HG03469 (cell line): ENCODE data around the gene PCSK6.
"Not testable (repeated sequence)": the region's sequence is repeated elsewhere in the genome, so short reads cannot be mapped to it uniquely, and the experiment has no call there.

ENCODE experiments used
- ATAC-seq: cut with Tn5 transposase; IDR thresholded peaks from one replicate; pipeline ENCODE4 v1.9.1; 2021; ENCODE audit warnings: mild to moderate bottlenecking, moderate library complexity, moderate number of reproducible peaks; ENCODE audit not compliant: unreplicated experiment

PCSK6 gene

DNA sequence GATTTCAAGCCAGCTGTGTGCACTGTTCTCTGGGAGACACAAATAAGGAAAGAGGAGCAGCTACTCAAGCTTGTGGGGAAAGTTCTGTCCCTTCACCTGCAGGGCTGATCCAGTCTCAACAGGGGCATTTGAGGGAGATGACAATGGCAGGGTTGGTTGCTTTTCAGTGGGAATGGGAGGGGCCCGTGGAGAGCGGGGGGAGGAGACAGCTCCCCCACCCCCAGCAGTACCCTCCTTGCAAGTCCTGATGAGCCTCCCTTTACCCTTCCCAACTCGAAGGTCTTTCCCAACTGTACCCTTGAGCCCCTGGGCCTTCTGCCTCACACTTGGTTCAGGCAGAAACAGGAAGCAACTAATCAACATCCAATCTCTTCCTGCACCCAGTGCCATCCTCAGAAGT lies 122.7 kb downstream of the PCSK6 start:
- no peak for ATAC-seq

DNA sequence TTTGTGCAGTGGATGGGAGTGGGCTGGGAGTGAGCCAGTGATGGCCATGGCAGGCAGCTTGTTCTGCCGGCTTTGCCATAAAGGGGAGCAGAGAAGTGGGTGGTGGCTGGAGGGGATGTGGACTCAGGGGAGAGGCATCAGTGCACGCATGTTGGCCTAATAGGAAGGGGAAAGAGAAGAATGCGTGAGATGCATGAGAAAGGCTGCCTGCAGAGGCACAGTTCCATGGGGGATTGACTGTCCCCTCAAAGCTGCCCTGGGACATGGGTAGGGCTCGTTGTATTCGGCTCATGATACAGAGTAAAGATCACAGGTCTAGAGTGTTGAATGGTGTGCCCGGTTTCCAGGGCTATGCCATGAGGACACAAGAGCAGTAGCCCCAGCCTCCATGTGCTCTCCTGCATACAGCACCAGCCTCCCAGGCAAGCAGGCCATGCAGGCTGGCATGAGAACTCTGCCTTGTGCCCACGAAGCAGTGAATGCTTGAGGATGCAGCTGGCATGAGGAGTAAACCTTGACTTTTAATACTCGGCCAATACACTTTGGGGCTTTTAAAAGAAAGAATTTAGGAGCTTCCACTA lies 126.4 kb downstream of the PCSK6 start:
- no peak for ATAC-seq

DNA sequence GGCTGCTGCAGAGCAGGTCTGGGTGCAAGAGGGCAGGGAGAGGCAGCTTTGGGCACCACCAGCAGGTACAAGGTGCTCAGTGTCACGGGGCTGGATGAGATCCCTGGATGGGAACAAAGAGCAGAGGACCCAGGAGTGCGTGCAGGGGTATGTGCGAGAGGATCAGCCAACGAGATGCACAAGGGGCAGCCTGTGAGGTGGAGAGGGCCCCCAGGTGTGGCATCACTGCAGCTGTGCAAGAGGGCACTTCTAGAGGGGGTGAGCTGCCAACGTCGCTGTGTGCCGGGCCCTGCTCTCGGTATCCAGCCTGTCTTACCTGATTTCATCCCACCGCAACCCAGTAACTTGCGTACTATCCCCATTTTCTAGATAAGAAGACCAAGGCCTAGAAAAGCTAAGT lies 127.1 kb downstream of the PCSK6 start:
- ATAC-seq: no peak

DNA sequence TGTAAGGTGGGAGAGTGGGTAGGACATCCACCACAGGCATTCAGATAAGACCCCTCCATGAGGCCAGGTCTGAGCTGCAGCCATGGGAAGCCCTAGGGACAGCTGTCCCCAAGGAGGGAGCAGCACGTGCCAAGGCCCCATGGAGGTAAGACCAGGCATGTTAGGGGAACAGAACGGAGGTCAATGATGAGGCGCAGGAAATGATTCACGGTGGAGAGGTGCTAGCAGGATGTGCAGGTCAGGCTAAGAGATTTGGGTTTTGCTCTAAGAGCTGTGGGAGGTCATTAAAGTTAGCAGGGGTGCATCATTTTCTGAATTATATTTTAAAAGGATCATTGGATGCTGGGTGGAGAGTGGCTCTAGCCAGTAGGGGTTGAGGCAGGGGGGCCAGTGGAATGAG lies 128.1 kb downstream of the PCSK6 start:
- ATAC-seq: no peak

DNA sequence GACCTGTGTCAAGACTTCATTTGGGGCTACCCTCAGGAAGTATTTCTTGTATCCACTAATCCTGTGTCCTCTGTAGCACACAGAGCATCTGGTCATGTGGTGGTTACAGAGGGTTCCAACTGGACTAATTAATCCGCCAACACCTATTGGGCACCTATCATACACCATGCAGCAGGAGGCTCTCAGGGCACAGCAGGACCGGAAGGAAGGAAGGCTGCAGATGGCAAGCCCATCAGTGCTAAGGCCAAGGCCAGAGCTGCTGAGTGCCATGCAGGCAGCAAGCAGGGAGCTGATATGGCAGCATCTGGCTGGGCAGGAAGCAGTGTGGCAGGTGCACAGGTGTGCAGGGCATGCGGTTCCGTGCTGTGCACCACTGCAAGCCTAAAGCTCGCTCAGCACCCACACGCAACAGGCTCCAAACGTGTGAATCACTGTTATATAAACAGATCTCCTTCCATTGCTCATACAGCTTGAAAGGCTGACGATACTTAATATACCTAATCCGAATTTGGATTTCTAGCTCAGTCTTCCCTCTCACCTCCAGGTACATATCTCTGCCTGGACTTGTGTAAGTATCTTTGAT lies 130.1 kb downstream of the PCSK6 start:
- no peak for ATAC-seq

DNA sequence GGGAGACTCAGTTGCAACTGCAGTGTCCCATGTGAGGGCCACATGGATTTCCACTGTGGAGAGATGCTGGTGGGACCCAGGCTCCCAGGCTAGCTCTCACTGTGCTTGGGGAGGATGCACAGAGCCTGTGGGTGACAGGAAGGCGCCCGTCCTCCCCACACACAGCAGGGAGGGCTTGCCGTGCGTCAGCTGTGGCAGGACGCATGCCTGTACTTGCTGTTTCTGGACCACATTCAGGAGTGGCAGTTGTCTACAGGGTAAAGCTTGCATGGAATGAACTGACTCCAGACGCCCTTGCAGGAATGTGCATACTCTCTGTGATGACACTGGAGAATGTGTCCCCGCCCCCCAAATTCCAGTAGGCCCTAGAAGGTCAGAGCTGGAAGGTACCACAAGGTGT lies 130.6 kb downstream of the PCSK6 start:
- ATAC-seq: no peak

DNA sequence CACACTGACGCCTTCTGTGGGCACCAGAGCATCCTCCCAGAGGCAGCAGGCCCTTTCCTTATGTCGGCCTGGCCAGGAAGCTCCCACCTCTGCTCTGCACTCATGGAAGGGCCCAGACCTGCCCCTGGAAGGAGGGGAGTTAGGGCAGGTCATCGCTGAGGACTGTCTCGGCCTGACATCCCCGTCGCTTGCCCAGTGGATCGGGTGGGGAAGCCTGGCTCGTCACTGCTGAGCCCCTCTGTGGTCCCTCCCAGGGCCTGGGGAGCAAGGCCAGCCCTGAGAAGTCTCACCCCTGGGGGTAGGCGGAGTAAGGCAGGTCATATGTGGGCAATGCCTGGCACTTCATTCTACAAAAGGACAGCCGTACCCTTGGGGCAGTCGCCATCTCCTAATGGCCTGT lies 131.6 kb downstream of the PCSK6 start:
- no peak for ATAC-seq

DNA sequence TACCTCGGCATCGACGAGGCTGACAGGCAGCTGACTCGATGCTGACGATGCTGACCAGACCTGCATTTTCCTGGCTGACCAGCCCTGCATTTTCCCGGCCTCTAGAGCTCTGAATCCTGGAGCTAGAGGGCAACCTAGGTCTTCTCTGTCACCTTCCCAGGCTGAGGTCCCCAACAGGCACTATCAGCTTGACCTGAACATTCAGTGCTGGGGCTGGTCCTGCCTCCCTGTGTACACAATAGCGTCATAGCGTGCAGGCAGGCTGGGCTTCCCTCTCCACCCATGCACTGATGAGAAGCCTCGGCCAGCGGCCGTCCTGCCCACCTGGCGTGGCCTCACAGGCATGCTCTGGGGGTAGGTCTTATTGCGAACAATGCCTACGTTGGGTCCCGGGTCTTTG lies 132.2 kb downstream of the PCSK6 start:
- no peak for ATAC-seq

DNA sequence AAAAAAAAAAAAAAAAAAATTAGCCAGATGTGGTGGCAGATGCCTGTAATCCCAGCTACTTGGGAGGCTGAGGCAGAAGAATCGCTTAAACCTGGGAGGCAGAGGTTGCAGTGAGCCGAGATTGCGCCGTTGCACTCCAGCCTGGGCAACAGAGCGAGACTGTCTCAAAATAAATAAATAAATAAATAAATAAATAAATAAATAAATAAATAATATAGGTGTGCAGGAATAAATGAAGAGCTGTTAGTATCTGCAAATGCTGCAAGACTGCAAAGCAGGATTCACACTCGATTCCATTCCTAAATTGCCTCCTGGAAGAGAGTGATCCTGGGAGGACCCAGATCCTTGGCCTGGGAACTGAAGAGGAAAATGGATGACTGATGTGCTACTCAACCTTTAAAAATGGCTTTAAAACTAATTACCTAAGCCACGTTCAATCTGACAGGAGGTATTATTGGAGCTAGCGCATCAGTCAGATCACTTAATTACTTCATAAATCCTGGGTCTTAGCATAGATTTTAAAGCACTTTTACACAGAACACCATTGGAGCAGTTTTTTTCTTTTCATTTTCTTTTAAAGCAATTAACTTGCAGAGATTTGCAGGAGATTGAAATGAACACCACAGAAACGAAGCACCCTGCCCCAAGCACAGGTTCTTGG lies 132.9 kb downstream of the PCSK6 start:
- ATAC-seq: not testable (repeated sequence)

DNA sequence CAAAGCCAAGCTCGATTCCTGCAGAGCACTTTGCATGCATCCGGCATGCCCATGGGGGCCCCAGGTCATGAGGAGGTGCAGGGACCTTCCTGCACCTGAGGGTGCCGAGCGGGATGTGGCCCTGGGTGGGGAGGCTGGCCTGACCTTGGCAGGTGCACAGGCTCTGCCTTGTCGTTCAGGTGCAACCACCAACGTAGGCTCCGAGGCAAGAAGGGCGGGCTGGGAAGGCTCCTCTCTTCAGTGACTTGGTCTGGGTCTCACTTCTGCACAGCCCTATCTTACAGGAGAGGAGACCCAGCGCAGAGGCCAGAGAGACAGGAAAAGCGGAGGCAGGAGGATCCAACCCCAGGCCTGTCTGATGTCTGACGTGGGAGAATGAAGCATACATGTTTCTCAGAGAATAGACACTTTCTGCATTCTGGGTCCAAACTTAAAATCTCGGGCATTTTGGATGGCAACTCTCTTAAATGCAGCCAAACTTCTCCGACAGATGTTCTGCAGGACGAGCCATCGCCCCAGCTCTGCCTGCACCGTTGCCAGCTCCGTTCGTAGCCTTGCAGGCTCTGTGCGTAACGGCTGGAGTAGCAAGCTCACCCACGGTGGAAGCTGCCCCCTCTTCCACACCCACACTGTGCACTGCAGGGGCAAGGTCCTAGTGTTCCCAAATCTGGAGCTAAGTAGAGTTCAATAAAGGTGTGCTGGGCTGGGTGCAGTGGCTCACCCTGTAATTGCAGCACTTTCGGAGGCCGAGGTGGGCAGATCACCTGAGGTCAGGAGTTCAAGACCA lies 133.6 kb downstream of the PCSK6 start:
- ATAC-seq: no peak

DNA sequence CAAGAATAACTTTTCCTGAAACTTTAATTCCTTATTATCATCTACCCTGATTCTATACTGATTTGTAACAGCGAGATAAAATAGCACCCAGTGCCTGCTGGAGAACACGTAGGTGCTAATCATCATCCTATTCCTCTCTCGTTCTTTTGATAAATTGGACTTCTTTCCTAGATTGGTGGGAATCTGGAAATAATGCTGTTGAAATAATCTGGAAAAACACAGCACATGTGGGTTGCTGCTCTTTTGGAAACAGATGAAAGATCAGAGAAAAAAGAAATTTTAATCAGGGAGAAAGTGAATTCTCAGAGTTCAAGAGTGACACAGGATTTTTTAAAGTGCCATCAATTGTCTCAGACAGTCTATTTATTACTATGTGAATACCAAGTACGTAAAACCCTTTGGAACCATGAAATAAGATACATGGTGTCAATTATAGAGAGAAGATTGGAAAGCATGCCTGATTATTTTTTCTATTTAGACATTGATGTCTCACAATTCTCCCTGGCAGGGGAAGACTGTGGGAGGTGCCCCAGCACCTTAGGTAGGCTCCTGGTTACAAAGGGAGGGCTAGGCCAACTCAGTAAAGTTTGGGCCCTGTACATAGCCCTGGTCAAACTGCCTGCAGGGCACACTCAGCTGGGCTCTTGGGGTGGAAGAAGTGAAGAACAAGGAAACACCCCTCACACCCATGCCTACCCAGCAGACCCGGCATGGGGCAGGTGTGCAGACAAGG lies 134.4 kb downstream of the PCSK6 start:
- ATAC-seq: no peak

DNA sequence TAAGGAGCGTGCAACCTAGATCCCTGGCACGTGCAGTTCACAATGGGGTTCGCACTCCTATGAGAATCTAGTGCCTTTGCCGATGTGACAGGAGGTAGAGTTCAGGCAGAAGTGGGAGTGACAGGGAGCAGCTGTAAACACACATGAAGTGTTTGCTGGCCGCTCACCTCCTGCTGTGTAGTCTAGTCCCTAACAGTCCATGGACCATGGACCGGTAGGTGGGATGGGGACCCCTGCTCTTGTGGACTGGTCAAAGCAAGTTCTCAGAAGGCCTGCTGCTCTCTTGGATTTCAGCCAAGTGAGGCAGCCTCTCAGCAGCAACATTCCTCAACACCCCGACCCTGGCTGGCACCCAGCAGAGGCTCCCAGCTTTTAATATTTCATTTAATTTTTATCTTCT lies 136.3 kb downstream of the PCSK6 start:
- ATAC-seq: no peak

DNA sequence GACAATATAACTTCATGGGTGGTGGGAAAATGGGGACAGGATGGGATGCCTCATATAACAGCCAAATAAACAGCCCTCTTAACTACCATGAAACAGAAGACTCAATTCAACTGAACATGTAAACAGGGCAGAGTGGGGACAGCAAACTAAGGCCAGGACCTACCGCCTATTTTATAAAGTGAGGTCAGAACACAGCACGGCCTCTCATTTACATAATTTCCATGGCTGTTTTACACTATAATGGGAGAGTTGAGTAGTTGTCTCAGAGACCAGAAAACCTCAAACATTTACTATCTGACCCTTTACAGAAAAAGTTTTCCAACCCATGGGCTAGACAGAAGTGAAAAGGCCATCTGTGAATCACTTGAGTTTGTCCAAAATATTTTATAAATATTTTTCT lies 137.8 kb downstream of the PCSK6 start:
- ATAC-seq: no peak

DNA sequence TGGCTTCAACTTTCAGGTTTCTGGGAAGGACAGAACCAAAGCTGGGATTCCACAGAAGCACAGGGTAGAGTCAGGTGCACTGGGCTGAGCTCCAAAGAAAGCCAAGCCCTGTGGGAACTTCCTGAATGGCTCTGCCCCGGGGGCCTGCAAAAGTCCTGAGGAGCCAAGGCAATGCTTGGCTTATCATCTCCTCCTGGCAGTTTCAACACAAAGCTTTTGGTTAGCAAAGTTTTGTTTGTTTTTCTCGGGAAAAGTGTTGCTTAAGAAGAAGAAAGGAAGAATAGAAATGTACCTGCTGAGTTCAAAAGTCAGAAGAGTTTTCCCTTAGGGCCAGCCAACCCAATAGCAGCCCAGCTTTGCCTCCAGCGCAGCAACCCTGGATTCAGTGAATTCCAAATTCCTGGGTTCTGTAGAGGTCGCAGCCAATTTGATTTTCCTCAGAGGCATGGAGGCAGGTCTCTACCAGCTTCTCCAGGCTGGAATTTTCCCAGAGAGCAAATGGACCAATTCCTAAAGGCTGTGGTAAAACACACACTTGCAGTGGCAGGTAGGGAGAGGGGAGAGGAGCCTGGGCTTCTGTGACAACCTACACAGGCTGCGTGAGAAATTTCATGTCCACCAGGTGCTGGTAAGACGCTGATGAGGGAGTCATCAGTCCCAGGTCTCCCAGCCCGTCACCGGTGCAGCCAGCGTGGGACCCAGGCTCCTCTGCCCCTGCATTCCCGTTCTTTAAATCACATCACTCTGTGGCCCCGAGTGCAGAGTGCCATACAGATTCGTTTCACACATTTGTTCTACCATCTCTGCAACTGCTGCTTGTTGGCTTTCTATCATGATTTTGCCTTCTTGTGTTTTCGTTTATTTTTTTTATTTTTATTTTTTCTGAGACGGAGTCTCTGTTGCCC lies 140.2 kb downstream of the PCSK6 start:
- ATAC-seq: no peak

DNA sequence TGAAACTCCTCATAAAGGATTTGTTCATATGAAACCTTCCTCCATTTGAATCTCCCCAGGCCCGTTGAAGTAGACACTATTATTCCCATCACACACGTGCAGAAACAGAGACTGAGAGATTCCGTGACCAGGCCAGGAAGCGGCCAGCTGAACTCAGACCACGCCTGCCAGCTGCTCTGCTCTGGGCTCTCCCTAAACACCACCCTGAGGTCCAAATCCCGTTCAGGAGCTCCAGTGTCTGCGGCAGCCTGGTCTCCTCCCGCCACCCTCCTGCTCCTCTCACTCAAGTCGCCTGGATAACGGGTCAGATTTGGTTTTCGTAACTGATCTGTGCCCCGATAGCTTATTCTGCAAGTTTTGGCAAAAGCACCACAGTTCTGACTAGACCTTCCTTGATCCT lies 140.9 kb downstream of the PCSK6 start:
- no peak for ATAC-seq

DNA sequence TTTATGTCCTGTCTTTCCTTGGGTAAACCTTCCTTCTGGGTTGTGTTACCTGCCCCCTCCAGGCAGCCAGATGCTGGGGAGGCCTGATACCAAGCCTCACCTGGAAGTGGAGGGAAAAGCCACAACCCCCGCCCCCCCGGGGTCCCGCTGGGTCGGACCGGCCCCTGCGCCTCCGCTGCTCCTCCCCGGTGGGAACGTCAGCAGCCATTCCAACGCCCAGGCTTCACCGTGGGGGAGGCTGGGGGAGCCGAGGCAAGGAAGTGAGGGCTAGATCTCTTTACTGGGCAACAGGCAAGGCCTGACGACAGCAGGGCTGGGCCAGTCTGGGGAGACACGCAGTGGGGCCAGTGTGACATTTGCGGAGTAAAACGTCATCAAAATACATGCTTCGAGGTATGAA lies 141.5 kb downstream of the PCSK6 start:
- ATAC-seq: no peak

DNA sequence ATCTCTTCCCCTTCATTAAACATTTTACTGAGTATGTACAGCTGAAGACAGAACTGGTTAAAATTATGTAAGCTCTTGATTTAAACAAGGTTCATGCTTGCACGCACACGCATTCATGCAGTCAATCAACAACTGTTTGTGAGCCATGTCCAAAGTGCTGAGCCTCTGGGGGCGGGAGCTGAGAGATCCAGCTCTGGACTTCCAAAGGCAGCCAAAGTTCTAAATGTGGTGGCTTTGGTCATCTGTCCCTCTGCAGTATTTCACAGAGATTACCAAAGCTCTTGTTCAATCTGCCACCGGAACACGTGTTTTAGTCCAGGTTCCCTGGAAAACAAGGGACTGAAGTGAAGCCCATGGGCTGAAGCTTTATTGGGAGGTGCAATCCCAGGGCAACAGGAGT lies 142.1 kb downstream of the PCSK6 start:
- ATAC-seq: no peak

DNA sequence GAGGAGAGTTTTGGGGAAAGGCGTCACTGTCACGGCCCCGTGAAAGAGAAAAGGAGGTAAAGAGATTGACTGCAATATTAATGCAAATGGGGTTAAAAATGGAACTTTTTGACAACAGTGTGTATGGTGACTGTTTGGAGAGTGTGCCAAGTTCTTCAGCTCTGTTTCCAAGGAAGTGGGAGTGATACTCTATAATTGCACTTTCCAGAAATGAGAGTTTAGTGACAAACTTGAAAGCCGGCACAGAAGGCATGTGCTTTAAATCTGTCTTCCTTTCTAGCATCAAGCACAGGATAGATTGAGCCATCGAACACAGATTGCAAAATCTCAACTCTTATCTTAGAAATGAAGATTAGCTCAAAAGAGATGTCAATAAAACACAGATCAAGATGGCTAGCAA lies 142.6 kb downstream of the PCSK6 start:
- no peak for ATAC-seq

DNA sequence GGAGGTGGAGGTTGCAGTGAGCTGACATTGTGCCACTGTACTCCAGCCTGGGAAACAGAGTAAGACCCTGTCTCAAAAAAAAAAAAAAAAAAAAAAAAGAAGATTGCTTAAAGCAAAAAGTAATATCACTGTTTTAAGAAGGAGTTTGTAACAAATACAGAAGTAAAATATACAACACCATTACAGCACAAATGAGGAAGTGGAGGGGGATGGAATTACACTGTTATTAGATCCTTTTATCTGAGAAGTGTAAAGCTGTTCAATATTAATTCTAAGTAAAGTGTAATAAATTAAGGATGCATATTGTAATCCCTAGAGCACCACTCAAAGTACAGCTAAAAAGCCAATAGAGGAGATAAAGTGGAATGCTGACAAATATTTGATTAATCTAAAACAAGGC lies 147.5 kb downstream of the PCSK6 start:
- ATAC-seq: no peak

DNA sequence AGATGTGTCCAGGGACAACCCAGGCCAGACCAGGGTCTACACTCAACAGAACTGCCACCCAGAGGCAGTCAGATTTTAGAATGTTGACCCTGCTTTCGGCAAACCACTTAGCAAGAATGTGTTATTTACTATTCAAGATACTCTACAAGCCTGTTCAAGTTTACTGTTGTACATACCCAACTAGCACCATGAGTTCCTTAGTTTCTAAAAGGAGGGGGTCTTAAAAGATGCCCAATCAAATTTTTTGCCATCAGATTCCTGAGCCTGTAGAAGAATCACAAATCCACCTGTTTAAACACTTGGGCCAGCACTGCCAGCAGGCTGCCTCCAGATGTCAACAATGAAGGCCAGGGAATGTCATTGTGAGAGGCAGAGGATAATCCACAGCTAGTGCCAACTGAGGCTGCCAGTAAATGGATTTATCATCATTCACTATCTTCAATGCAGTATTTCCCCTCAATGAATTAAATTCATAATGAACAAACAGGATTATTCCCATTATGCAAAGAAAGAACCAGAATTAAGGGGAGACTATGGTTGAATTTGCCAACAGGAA lies 150.9 kb downstream of the PCSK6 start:
- no peak for ATAC-seq
